HCT116 (cell line): ENCODE measurements around the gene SND1.

Source experiments
- CTCF ChIP-seq, 3 experiments: fragments of 200-600 bp in 1 of 3; sonication (generic) in 1 of 3; IDR thresholded peaks in 2 of 3; conservative IDR thresholded peaks in 1 of 3; 2 replicates each; pipeline ENCODE4 v1.5.1; 2012 to 2017; ENCODE audit warnings: low read depth in 2 of 3, low read length in 2 of 3, antibody characterized with exemption in 1 of 3, borderline replicate concordance in 1 of 3, control low read depth in 1 of 3, mild to moderate bottlenecking in 1 of 3, mixed read lengths in 1 of 3, mixed run types in 1 of 3, moderate library complexity in 1 of 3; ENCODE audit not compliant: insufficient read depth in 1 of 3
- ELF1 ChIP-seq: IDR thresholded peaks from 2 replicates; pipeline ENCODE4 v1.6.1; 2012; ENCODE audit warnings: low read depth, borderline replicate concordance
- EZH2 ChIP-seq: fragments of 200-600 bp; sonication (generic); IDR thresholded peaks from 2 replicates; pipeline ENCODE4 v1.6.1; 2017; ENCODE audit warnings: antibody characterized with exemption, mixed run types
- EZH2phosphoT487 ChIP-seq: fragments of 200-600 bp; IDR thresholded peaks from 2 replicates; pipeline ENCODE4 v1.6.1; 2018; ENCODE audit warnings: antibody characterized with exemption, borderline replicate concordance
- POLR2A ChIP-seq: IDR thresholded peaks from 2 replicates; pipeline ENCODE4 v1.7.0; 2011; ENCODE audit warnings: borderline replicate concordance; ENCODE audit not compliant: insufficient read depth, insufficient read length; ENCODE audit errors: extremely low read depth
- REST ChIP-seq: IDR thresholded peaks from 2 replicates; pipeline ENCODE4 v1.6.1; 2012; ENCODE audit warnings: low read depth
- YY1 ChIP-seq: IDR thresholded peaks from 2 replicates; pipeline ENCODE4 v1.6.1; 2011; ENCODE audit warnings: low read length, low read depth, moderate library complexity, mild to moderate bottlenecking; ENCODE audit not compliant: insufficient replicate concordance; ENCODE audit errors: extremely low read depth
- ZNF274 ChIP-seq: fragments of 200-500 bp; sonication (Bioruptor generic); IDR thresholded peaks from 2 replicates; pipeline ENCODE4 v1.6.1; 2014; ENCODE audit warnings: mild to moderate bottlenecking, low read depth, low read length, inconsistent platforms
- TF ChIP-seq, protein P1 (sequence below): IDR thresholded peaks from 2 replicates; pipeline ENCODE4 v1.6.1; 2012

GRCh38 chr7:128010391-128011127 lies 358.6 kb downstream of the SND1 start:
- TF ChIP-seq YY1 (no peak), CTCF (IDR thresholded peaks at IDR 0.05 in 2 of 3, conservative IDR thresholded peaks at IDR 0.05 in 1 of 3; ENCODE audit: borderline replicate concordance in 1 of 3, insufficient read depth in 1 of 3, low read depth in 2 of 3, low read length in 2 of 3) (0 out of 6 replicates have a peak, but pooled peaks of 1 of the 3 experiments have one; percentile 16), EZH2 (no peak), EZH2phosphoT487 (no peak), ZNF274 (no peak), ELF1 (no peak), POLR2A (no peak), REST (no peak)
- TF ChIP-seq, protein P1, sequence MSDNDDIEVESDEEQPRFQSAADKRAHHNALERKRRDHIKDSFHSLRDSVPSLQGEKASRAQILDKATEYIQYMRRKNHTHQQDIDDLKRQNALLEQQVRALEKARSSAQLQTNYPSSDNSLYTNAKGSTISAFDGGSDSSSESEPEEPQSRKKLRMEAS: no peak
